HCT116 (cell line): Measurements from ENCODE around the gene ATP7B. TPM values are rescaled to one million over a fixed set of nuclear protein-coding genes. Genes with fewer than 3 reads are reported as not detected.

Experiments
- ATAC-seq: fragments of 200-7000 bp; cut with Tn5 transposase; 2 replicates; pipeline ENCODE4 v1.9.1; 2020; ENCODE audit warnings: mild to moderate bottlenecking, moderate library complexity
- BruUV-seq: library from RNA; stranded (reverse); fragments of 400-500 nt; replicated peaks from 2 replicates; lab custom pipeline; 2021; lab: Mats Ljungman, UMichigan
- CTCF ChIA-PET: fragments of 300-600 bp; sonication (Branson Sonifier 250); formaldehyde crosslinking; loops from one replicate; lab custom pipeline; 2021; ENCODE audit warnings: antibody characterized with exemption; lab: Charles Lee
- POLR2A ChIA-PET: fragments of 300-600, 350-600 bp; sonication (Branson Sonifier 250); formaldehyde crosslinking; loops from one replicate; lab custom pipeline; 2021; ENCODE audit warnings: antibody characterized with exemption; lab: Charles Lee
- RAD21 ChIA-PET, 2 experiments: fragments of 300-600 bp; sonication (Branson Sonifier 250); formaldehyde crosslinking; loops; one replicate each; lab custom pipeline; 2023; ENCODE audit warnings: low total read pairs in 2 of 2; ENCODE audit not compliant: uncharacterized antibody in 2 of 2, unreplicated experiment in 2 of 2, low non-redundant PET in 1 of 2; lab: Charles Lee
- DNase-seq: peaks from one replicate; pipeline ENCODE4 v3.0.0-alpha.2; 2010; ENCODE audit warnings: low read depth, low spot score
- H2AFZ ChIP-seq: fragments of 200-600 bp; shearing (Covaris generic), sonication (generic); 2 replicates; pipeline ENCODE4 v1.6.1; 2017; ENCODE audit warnings: low read depth, mixed run types, mixed read lengths, antibody characterized with exemption, low read length; ENCODE audit not compliant: poor library complexity, severe bottlenecking
- H3K27ac ChIP-seq: 2 replicates; pipeline ENCODE4 v1.5.1; 2012; ENCODE audit warnings: low read depth, low read length
- H3K27me3 ChIP-seq: fragments of 200-600 bp; sonication (generic); 2 replicates; pipeline ENCODE4 v1.6.1; 2016; ENCODE audit warnings: mixed run types, low read length, mixed read lengths; ENCODE audit not compliant: insufficient read depth
- H3K36me3 ChIP-seq, 2 experiments: fragments of 200-500 bp in 1 of 2; fragments of 200-600 bp in 1 of 2; sonication (Bioruptor generic) in 1 of 2; sonication (generic) in 1 of 2; 2 replicates each; pipeline versions ENCODE4 v1.5.1 to v1.6.1; 2014 to 2016; ENCODE audit warnings: low read length in 2 of 2, inconsistent platforms in 1 of 2, mixed read lengths in 1 of 2, mixed run types in 1 of 2; ENCODE audit not compliant: insufficient read depth in 2 of 2, control insufficient read depth in 1 of 2
- H3K4me1 ChIP-seq, 2 experiments: fragments of 200-600 bp in 1 of 2; sonication (generic) in 1 of 2; 2 replicates each; pipeline versions ENCODE4 v1.5.1 to v1.6.1; 2012 to 2017; ENCODE audit warnings: low read length in 2 of 2, inconsistent platforms in 1 of 2, mild to moderate bottlenecking in 1 of 2, mixed read lengths in 1 of 2, mixed run types in 1 of 2, moderate library complexity in 1 of 2; ENCODE audit not compliant: insufficient read depth in 2 of 2, control insufficient read depth in 1 of 2
- H3K4me2 ChIP-seq: fragments of 200-600 bp; sonication (generic); 2 replicates; pipeline ENCODE4 v1.6.1; 2017; ENCODE audit warnings: mixed run types, low read length, mixed read lengths
- H3K4me3 ChIP-seq, 2 experiments: fragments of 200-600 bp in 1 of 2; sonication (generic) in 1 of 2; replicated peaks in 1 of 2; 2 replicates each; pipeline ENCODE4 v1.5.1; 2011 to 2016; ENCODE audit warnings: low read length in 2 of 2, control low read depth in 1 of 2, low read depth in 1 of 2, mild to moderate bottlenecking in 1 of 2, mixed read lengths in 1 of 2, mixed run types in 1 of 2
- H3K79me2 ChIP-seq: fragments of 200-600 bp; sonication (generic); 2 replicates; pipeline ENCODE4 v1.6.1; 2017; ENCODE audit warnings: mild to moderate bottlenecking, mixed run types, low read length, moderate library complexity, mixed read lengths; ENCODE audit not compliant: insufficient read depth
- H3K9ac ChIP-seq: fragments of 200-600 bp; sonication (generic); 2 replicates; pipeline ENCODE4 v1.6.1; 2016; ENCODE audit warnings: low read length, mixed read lengths
- H3K9me2 ChIP-seq: fragments of 200-600 bp; sonication (generic), shearing (Covaris generic); 2 replicates; pipeline ENCODE4 v1.6.1; 2017; ENCODE audit warnings: mixed run types, mild to moderate bottlenecking, moderate library complexity; ENCODE audit not compliant: insufficient read depth
- H3K9me3 ChIP-seq, 2 experiments: fragments of 200-500 bp in 1 of 2; fragments of 200-600 bp in 1 of 2; sonication (Bioruptor generic) in 1 of 2; sonication (generic) in 1 of 2; 2 replicates each; pipeline ENCODE4 v1.6.1; 2014 to 2017; ENCODE audit warnings: low read length in 2 of 2, mixed read lengths in 2 of 2, inconsistent platforms in 1 of 2, low read depth in 1 of 2, mild to moderate bottlenecking in 1 of 2, mixed run types in 1 of 2, moderate library complexity in 1 of 2; ENCODE audit not compliant: control insufficient read depth in 1 of 2, insufficient read depth in 1 of 2
- H4K20me1 ChIP-seq: fragments of 200-600 bp; sonication (generic), shearing (Covaris generic); 2 replicates; pipeline ENCODE4 v1.6.1; 2017; ENCODE audit warnings: mixed run types, mild to moderate bottlenecking, moderate library complexity; ENCODE audit not compliant: insufficient read depth
- ATF3 ChIP-seq: IDR thresholded peaks from 2 replicates; pipeline ENCODE4 v1.6.1; 2012
- CEBPB ChIP-seq: IDR thresholded peaks from 2 replicates; pipeline ENCODE4 v1.6.1; 2012; ENCODE audit warnings: low read depth
- ELF1 ChIP-seq: IDR thresholded peaks from 2 replicates; pipeline ENCODE4 v1.6.1; 2012; ENCODE audit warnings: low read depth, borderline replicate concordance
- EZH2phosphoT487 ChIP-seq: fragments of 200-600 bp; IDR thresholded peaks from 2 replicates; pipeline ENCODE4 v1.6.1; 2018; ENCODE audit warnings: antibody characterized with exemption, borderline replicate concordance
- FOSL1 ChIP-seq: IDR thresholded peaks from 2 replicates; pipeline ENCODE4 v1.6.1; 2012; ENCODE audit warnings: low read depth
- POLR2A ChIP-seq: IDR thresholded peaks from 2 replicates; pipeline ENCODE4 v1.7.0; 2011; ENCODE audit warnings: borderline replicate concordance; ENCODE audit not compliant: insufficient read depth, insufficient read length; ENCODE audit errors: extremely low read depth
- SIN3A ChIP-seq: IDR thresholded peaks from 2 replicates; pipeline ENCODE4 v1.6.1; 2012; ENCODE audit warnings: low read depth
- SP1 ChIP-seq: IDR thresholded peaks from 2 replicates; pipeline ENCODE4 v1.6.1; 2012; ENCODE audit warnings: low read depth
- SRF ChIP-seq: IDR thresholded peaks from 2 replicates; pipeline ENCODE4 v1.6.1; 2012; ENCODE audit warnings: low read depth
- TCF7L2 ChIP-seq: IDR thresholded peaks from 2 replicates; pipeline ENCODE4 v1.7.0; 2011; ENCODE audit warnings: borderline replicate concordance, inconsistent platforms; ENCODE audit not compliant: insufficient read depth, insufficient read length; ENCODE audit errors: extremely low read depth
- YY1 ChIP-seq: IDR thresholded peaks from 2 replicates; pipeline ENCODE4 v1.6.1; 2011; ENCODE audit warnings: low read length, low read depth, moderate library complexity, mild to moderate bottlenecking; ENCODE audit not compliant: insufficient replicate concordance; ENCODE audit errors: extremely low read depth
- ZBTB33 ChIP-seq: IDR thresholded peaks from 2 replicates; pipeline ENCODE4 v1.6.1; 2011; ENCODE audit warnings: mild to moderate bottlenecking, low read length, moderate library complexity; ENCODE audit not compliant: insufficient replicate concordance; ENCODE audit errors: extremely low read depth
- ZFX ChIP-seq: fragments of 450-650 bp; IDR thresholded peaks from 2 replicates; pipeline ENCODE4 v1.6.1; 2017
- ZNF274 ChIP-seq: fragments of 200-500 bp; sonication (Bioruptor generic); IDR thresholded peaks from 2 replicates; pipeline ENCODE4 v1.6.1; 2014; ENCODE audit warnings: mild to moderate bottlenecking, low read depth, low read length, inconsistent platforms
- intact Hi-C: fragments of 100-400 bp; cut with micrococcal nuclease; formaldehyde crosslinking; loops from 2 replicates; pipeline ENCODE4 v1.10.0; 2022
- total RNA-seq: library from RNA; stranded (reverse); gene quantifications from one replicate; pipeline ENCODE4 v1.2.1, GENCODE V29; 2021; ENCODE audit not compliant: unreplicated experiment
- TF ChIP-seq, protein P1 (sequence below): IDR thresholded peaks from 2 replicates; pipeline ENCODE4 v1.6.1; 2012

ATP7B gene
- total RNA-seq, 1 experiment from 2014 or later = 10.3 TPM

DNA sequence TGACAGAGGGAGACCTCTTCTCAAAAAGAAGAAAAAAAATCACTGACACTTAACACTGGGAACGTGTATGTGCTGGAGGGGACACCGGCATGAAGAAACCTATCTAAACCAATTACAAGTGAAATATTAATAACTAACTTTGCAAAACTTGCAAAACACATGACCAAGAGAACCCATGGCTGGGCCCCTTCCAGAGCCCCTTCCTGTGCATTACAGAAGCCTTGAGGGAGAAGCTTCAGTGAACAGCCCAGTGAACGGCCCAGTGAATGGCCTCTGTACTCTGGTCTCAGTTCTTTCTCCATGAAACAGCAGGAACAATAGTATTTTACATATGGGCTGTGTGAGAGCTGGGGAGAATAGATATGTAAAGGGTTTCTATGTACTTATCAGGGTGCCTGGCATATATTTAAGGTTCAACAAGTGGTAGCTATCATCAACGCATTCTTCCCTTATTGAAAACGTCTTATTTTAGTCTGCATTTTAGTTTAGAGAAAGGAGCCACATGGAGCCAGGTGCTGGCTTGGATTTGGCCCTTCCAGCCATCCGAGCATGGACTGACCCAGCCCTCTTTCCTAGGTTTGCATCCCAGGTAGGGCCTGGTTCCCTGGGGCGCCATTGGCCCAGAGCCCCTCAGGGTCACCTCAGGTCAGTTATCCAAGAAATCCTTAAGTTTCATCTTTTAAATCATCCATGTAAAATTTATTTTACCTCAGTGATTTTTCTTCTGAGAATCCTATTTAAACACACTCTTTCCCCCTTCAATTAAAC is 95.0 kb downstream of the ATP7B start:
- Histone ChIP-seq H3K9me2 (no peaks in the 10 kb centered on the region), H3K9ac (no peak overlapping the region), H3K27ac (no peak overlapping the region), H3K4me3 (no peak overlapping the region), H3K79me2 (no peaks in the 10 kb centered on the region), H4K20me1 (no peaks in the 10 kb centered on the region), H3K9me3 (no peaks in the 10 kb centered on the region), H3K36me3 (no peaks in the 10 kb centered on the region), H3K4me1 (no peaks in the 10 kb centered on the region), H3K27me3 (no peaks in the 10 kb centered on the region), H3K4me2 (no peak overlapping the region), H2AFZ (no peak overlapping the region)
- TF ChIP-seq YY1 (no peak), FOSL1 (no peak), SP1 (no peak), ZFX (no peak), ATF3 (no peak), SRF (no peak)
- ChIA-PET CTCF (no interaction called here), RAD21 (no interaction called here), POLR2A (no interaction called here)
- ATAC-seq = no peak
- no peak for DNase-seq
- intact Hi-C loops = no loop called here
- BruUV-seq = no TSS peak

DNA sequence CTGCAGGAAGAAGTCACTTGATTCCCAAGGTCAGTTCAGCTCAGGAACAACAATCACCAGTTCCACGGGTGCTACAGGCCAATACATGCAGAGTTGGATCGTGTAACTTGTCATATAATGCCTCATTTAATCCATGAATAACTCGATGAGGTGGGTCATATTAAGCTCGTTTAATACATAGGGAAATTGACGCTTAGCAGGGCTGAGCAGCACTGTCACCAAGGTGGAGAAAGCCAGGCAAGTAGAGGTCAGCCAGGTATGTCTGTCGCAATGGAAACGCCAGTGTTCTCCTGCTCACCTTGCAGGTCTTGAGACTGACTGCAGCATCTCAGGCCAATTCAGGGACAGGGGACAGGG is 97.1 kb downstream of the ATP7B start:
- no peaks in the 10 kb centered on the region for H3K27me3 ChIP-seq
- no peak overlapping the region for H3K4me3 ChIP-seq
- no peak overlapping the region for H3K9ac ChIP-seq
- intact Hi-C loops = no loop called here
- H3K27ac ChIP-seq = no peak overlapping the region
- no peak overlapping the region for H2AFZ ChIP-seq
- no peak overlapping the region for H3K4me2 ChIP-seq
- no peaks in the 10 kb centered on the region for H3K9me2 ChIP-seq
- RAD21 ChIA-PET = no interaction called here
- H3K9me3 ChIP-seq = no peaks in the 10 kb centered on the region
- ATAC-seq (no peak), DNase-seq (no peak)
- CTCF ChIA-PET = interaction anchor here (1.0 kb wide), 1 partner anchor 9 kb away, joined by 3 read pairs; no protein-coding TSS in a partner anchor
- no peaks in the 10 kb centered on the region for H3K4me1 ChIP-seq
- POLR2A ChIA-PET = no interaction called here
- BruUV-seq = no TSS peak
- TF ChIP-seq, protein P1, sequence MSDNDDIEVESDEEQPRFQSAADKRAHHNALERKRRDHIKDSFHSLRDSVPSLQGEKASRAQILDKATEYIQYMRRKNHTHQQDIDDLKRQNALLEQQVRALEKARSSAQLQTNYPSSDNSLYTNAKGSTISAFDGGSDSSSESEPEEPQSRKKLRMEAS = no peak
- no peak for TF ChIP-seq POLR2A
- TF ChIP-seq ZNF274 = no peak
- TF ChIP-seq SIN3A = no peak
- TF ChIP-seq EZH2phosphoT487 = no peak
- TF ChIP-seq YY1 = no peak
- no peak for TF ChIP-seq ELF1
- no peak for TF ChIP-seq ZBTB33
- TF ChIP-seq CEBPB = no peak
- no peak for TF ChIP-seq FOSL1
- no peak for TF ChIP-seq TCF7L2
- no peaks in the 10 kb centered on the region for H3K79me2 ChIP-seq
- no peaks in the 10 kb centered on the region for H4K20me1 ChIP-seq
- H3K36me3 ChIP-seq = no peaks in the 10 kb centered on the region
